ENCODE results near the gene RAB5B. TPM values are rescaled to one million over a fixed set of nuclear protein-coding genes. Genes with fewer than 3 reads are reported as not detected.

Gene RAB5B
- total and polyA plus RNA-seq, 11 donors, result 57.5 to 135 (median 112) TPM

GRCh38 chr12:55991110-55991509 is 17.2 kb downstream of the RAB5B start:
- Histone ChIP-seq H3K27ac (no peak overlapping the region), H3K36me3 (peaks cover 4 to 97% (median 90%) of the 10 kb centered on the region in 9 donors), H3K4me3 (no peak overlapping the region), H3K4me1 (peaks cover 0 to 3% (median 0%) of the 10 kb centered on the region in 12 donors), H3K27me3 (no peaks in the 10 kb centered on the region), H3K9me3 (no peaks in the 10 kb centered on the region)
- DNase-seq, result no peak
- TF ChIP-seq CTCF (IDR thresholded peaks at IDR 0.05) (no peak), POLR2A (IDR thresholded peaks at IDR 0.05) (no peak)
- ATAC-seq, result no peak
- 83 to 94% (median 88%) methylated on average over 3 of the region's 3 CpGs for WGBS, 4 donors
- intact Hi-C loops (cut with DNase I), result loop anchor here in 2 of 10 donors (5.0 to 10.0 kb wide), 2 partner anchors 36 to 54 kb away; partner anchors contain the start of gene RPS26 (in 1 of the 2)

GRCh38 chr12:55993230-55993853 is 19.5 kb downstream of the RAB5B start:
- Histone ChIP-seq H3K9me3 (no peaks in the 10 kb centered on the region), H3K4me1 (peaks cover 0 to 17% (median 10%) of the 10 kb centered on the region in 12 donors), H3K27ac (no peak overlapping the region), H3K4me3 (no peak overlapping the region), H3K27me3 (no peaks in the 10 kb centered on the region), H3K36me3 (peaks cover 0 to 74% (median 69%) of the 10 kb centered on the region in 9 donors)
- TF ChIP-seq POLR2A (IDR thresholded peaks at IDR 0.05) (no peak), CTCF (IDR thresholded peaks at IDR 0.05) (no peak)
- 83 to 89% (median 84%) methylated on average over 4 of the region's 4 CpGs for WGBS, 4 donors
- ATAC-seq, result no peak
- no peak for DNase-seq
- intact Hi-C loops (cut with DNase I), result loop anchor here in 2 of 10 donors (5.0 to 10.0 kb wide), 2 partner anchors 34 to 51 kb away; partner anchors contain the start of gene RPS26 (in 1 of the 2)

- Histone ChIP-seq H3K27ac (no peak overlapping the region), H3K36me3 (peaks cover 0 to 58% (median 53%) of the 10 kb centered on the region in 9 donors), H3K4me1 (peaks cover 0 to 21% (median 11%) of the 10 kb centered on the region in 12 donors), H3K4me3 (no peak overlapping the region), H3K27me3 (no peaks in the 10 kb centered on the region), H3K9me3 (no peaks in the 10 kb centered on the region)
- no peak for ATAC-seq
- intact Hi-C loops (cut with DNase I), result loop anchor here in 5 of 10 donors (5.0 to 10.0 kb wide), 3 partner anchors 47 to 122 kb away; partner anchors contain the start of genes RPS26 (in 3 of the 5), RPL41 (in 2 of the 5) and ZC3H10 (in 2 of the 5)
- 83 to 84% (median 84%) methylated on average over 8 of the region's 8 CpGs for WGBS, 4 donors
- DNase-seq, result no peak
- no peak for TF ChIP-seq POLR2A (IDR thresholded peaks at IDR 0.05)
- TF ChIP-seq CTCF (IDR thresholded peaks at IDR 0.05), result no peak
These were observed 21.5 kb downstream of the RAB5B start for GRCh38 chr12:55995366-55995765.

GRCh38 chr12:55996201-55996714 is 22.4 kb downstream of the RAB5B start:
- ATAC-seq, result peak in 2 of 4 donors; percentile 44 to 57
- Histone ChIP-seq H3K9me3 (no peaks in the 10 kb centered on the region), H3K27me3 (no peaks in the 10 kb centered on the region), H3K4me3 (peak overlapping the region; percentile 27 to 82 (median 68)), H3K36me3 (peaks cover 0 to 53% (median 44%) of the 10 kb centered on the region in 9 donors), H3K27ac (peak overlapping the region; percentile 63 to 94 (median 87)), H3K4me1 (peaks cover 0 to 21% (median 11%) of the 10 kb centered on the region in 12 donors)
- WGBS, 4 donors, result 27 to 32% (median 31%) methylated on average over 14 of the region's 14 CpGs
- DNase-seq, result peak in 2 of 5 donors; percentile 44 to 47
- TF ChIP-seq POLR2A (IDR thresholded peaks at IDR 0.05), result no peak
- TF ChIP-seq CTCF (IDR thresholded peaks at IDR 0.05), result peak; percentile 78 to 88 (median 84)
- intact Hi-C loops (cut with DNase I), result loop anchor here in 8 of 10 donors (2.0 to 10.0 kb wide), 4 partner anchors 45 to 121 kb away; partner anchors contain the start of genes RPS26 (in 8 of the 8), RPL41 (in 2 of the 8) and ZC3H10 (in 2 of the 8)
